K562 (cell line): Measurements from ENCODE around the gene RPS2. TPM values are rescaled to one million over a fixed set of nuclear protein-coding genes. Genes with fewer than 3 reads are reported as not detected.

Source experiments
- ATF2 ChIP-seq: sonication (generic); formaldehyde crosslinking; IDR thresholded peaks from 2 replicates; pipeline ENCODE4 v1.8.1; 2022; ENCODE audit warnings: missing genetic modification reagents
- COPS2 ChIP-seq: fragments of 450-650 bp; conservative IDR thresholded peaks from 2 replicates; pipeline ENCODE4 v1.6.1; 2016; ENCODE audit warnings: mild to moderate bottlenecking, moderate library complexity
- FUS ChIP-seq: fragments of 200-400 bp; formaldehyde crosslinking; optimal IDR thresholded peaks from 2 replicates; pipeline ENCODE3; 2017; ENCODE audit warnings: low read depth, low read length
- KLF1 ChIP-seq: fragments of 450-650 bp; IDR thresholded peaks from 2 replicates; pipeline ENCODE4 v1.6.1; 2016; ENCODE audit warnings: missing genetic modification characterization, missing compliant biosample characterization
- MXD1 ChIP-seq: fragments of 250-450 bp; sonication (Bioruptor Pico); IDR thresholded peaks from 2 replicates; pipeline ENCODE4 v1.8.0; 2021; ENCODE audit warnings: borderline replicate concordance, mild to moderate bottlenecking, moderate library complexity; ENCODE audit not compliant: poor library complexity, severe bottlenecking
- RBM34 ChIP-seq: fragments of 200-400 bp; formaldehyde crosslinking; IDR thresholded peaks from 2 replicates; pipeline ENCODE4 v1.6.1; 2018; ENCODE audit warnings: low read length, borderline replicate concordance; ENCODE audit not compliant: insufficient read depth
- RNF2 ChIP-seq: sonication (generic); IDR thresholded peaks from 2 replicates; pipeline ENCODE4 v1.6.1; 2016
- TAF9B ChIP-seq: fragments of 450-650 bp; IDR thresholded peaks from 2 replicates; pipeline ENCODE4 v1.6.1; 2018; ENCODE audit warnings: mild to moderate bottlenecking; ENCODE audit not compliant: partially characterized antibody
- TOE1 ChIP-seq, 2 experiments: fragments of 450-650 bp in 1 of 2; sonication (generic) in 1 of 2; formaldehyde crosslinking in 1 of 2; IDR thresholded peaks; 2 replicates each; pipeline versions ENCODE4 v1.7.1 to v1.8.0; 2016 to 2022; ENCODE audit warnings: borderline replicate concordance in 2 of 2, mild to moderate bottlenecking in 2 of 2, antibody characterized with exemption in 1 of 2, inconsistent platforms in 1 of 2, low read depth in 1 of 2, missing genetic modification reagents in 1 of 2, moderate library complexity in 1 of 2
- ZC3H11A ChIP-seq: IDR thresholded peaks from 2 replicates; pipeline ENCODE4 v1.6.1; 2012; ENCODE audit warnings: low read depth, low read length, improper control_type of control experiment
- ZNF76 ChIP-seq: fragments of 250-450 bp; sonication (Bioruptor Pico); IDR thresholded peaks from 2 replicates; pipeline ENCODE4 v1.4.0; 2020; ENCODE audit warnings: mild to moderate bottlenecking, moderate library complexity, borderline replicate concordance
- polyA plus RNA-seq, 8 experiments: library from polyadenylated mRNA; depleted of rRNA in 4 of 8; stranded (reverse) in 5 of 8; unstranded in 3 of 8; fragments of >200 nt; fragmentation: Nextera tagmentation in 2 of 8; fragmentation: Illumina TruSeq in 1 of 8; extraction: Ambion mirVana in 2 of 8; extraction: Trizol in 1 of 8; gene quantifications; 2 replicates each; pipeline versions ENCODE4 v1.2.1 to v1.2.3, GENCODE V29; 2011 to 2014; ENCODE audit warnings: inconsistent platforms in 1 of 8, missing spikeins in 1 of 8
- total RNA-seq, 7 experiments: library from RNA; depleted of rRNA in 6 of 7; stranded (reverse); fragments of >200 nt in 6 of 7; fragmentation: Illumina TruSeq in 2 of 7; extraction: Trizol in 2 of 7; gene quantifications; 2 replicates each; pipeline versions ENCODE4 v1.2.1 to v1.2.3, GENCODE V29; 2011 to 2021; ENCODE audit warnings: low replicate concordance in 1 of 7
- TF ChIP-seq, protein P1 (sequence below): fragments of 250-450 bp; sonication (Bioruptor Pico); IDR thresholded peaks from 2 replicates; pipeline ENCODE4 v1.5.0; 2020; ENCODE audit warnings: mild to moderate bottlenecking, borderline replicate concordance
- TF ChIP-seq, protein P2 (sequence below), 2 experiments: fragments of 450-650 bp; formaldehyde crosslinking in 1 of 2; IDR thresholded peaks; 2 replicates each; pipeline versions ENCODE4 v1.4.0 to v1.6.1; 2014 to 2020; ENCODE audit warnings: mild to moderate bottlenecking in 2 of 2, borderline replicate concordance in 1 of 2, low read depth in 1 of 2

The RPS2 gene
- total and polyA plus RNA-seq, 9 of the 15 experiments (the other 6 are each of a cell fraction or from before 2014, with no cell fraction given), result 834 to 4,794 (median 3,793) TPM

DNA sequence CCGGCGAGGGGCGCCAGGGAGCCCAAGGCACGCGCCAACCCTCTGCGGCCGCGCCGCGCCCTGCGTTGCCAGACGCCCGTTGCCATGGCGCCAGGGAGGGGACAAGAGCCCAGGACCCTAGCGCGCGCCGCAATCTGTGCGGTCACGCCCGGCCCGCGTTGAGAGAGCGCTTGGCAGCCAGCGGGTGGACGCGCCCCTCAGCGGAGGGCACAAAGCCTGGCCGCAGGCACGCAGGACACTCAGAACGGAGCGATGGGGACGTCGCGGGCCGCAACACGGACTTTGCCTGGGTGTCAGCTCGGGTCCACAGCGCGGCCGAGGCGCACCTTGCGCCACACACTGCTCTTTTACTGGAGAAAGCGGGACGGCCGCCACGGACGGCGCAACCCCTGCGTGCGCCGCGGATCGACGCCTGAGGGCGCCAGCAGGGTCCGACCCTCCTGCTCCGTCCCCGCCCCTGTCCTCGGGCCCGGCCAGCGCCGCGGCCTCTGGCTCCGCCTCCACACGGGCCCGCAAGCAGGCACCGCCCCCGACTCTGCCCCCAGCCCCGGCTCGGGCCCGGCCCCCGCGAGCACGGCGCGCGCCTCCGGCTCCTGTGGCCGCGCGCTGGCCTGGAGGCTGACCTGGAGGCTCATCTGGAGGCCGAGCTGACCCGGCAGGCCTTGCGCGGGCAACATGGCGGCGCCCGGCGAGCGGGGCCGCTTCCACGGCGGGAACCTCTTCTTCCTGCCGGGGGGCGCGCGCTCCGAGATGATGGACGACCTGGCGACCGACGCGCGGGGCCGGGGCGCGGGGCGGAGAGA, 19.1 kb upstream of the RPS2 start, which contains the start of gene GFER (continued):
- no peak for TF ChIP-seq COPS2
- TF ChIP-seq ATF2, result no peak
- TF ChIP-seq TOE1 (IDR thresholded peaks at IDR 0.05; ENCODE audit: borderline replicate concordance), result no peak; the same call in 1 of the 2 replicates
- peak; percentile 80; the same call in 1 of the 2 replicates for TF ChIP-seq TOE1 (CRISPR knock-in tag; IDR thresholded peaks at IDR 0.05; ENCODE audit: borderline replicate concordance, low read depth)
- TF ChIP-seq RNF2, result no peak
- TF ChIP-seq, protein P1, sequence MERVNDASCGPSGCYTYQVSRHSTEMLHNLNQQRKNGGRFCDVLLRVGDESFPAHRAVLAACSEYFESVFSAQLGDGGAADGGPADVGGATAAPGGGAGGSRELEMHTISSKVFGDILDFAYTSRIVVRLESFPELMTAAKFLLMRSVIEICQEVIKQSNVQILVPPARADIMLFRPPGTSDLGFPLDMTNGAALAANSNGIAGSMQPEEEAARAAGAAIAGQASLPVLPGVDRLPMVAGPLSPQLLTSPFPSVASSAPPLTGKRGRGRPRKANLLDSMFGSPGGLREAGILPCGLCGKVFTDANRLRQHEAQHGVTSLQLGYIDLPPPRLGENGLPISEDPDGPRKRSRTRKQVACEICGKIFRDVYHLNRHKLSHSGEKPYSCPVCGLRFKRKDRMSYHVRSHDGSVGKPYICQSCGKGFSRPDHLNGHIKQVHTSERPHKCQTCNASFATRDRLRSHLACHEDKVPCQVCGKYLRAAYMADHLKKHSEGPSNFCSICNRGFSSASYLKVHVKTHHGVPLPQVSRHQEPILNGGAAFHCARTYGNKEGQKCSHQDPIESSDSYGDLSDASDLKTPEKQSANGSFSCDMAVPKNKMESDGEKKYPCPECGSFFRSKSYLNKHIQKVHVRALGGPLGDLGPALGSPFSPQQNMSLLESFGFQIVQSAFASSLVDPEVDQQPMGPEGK (CRISPR knock-in tag), result no peak
- TF ChIP-seq, protein P2, sequence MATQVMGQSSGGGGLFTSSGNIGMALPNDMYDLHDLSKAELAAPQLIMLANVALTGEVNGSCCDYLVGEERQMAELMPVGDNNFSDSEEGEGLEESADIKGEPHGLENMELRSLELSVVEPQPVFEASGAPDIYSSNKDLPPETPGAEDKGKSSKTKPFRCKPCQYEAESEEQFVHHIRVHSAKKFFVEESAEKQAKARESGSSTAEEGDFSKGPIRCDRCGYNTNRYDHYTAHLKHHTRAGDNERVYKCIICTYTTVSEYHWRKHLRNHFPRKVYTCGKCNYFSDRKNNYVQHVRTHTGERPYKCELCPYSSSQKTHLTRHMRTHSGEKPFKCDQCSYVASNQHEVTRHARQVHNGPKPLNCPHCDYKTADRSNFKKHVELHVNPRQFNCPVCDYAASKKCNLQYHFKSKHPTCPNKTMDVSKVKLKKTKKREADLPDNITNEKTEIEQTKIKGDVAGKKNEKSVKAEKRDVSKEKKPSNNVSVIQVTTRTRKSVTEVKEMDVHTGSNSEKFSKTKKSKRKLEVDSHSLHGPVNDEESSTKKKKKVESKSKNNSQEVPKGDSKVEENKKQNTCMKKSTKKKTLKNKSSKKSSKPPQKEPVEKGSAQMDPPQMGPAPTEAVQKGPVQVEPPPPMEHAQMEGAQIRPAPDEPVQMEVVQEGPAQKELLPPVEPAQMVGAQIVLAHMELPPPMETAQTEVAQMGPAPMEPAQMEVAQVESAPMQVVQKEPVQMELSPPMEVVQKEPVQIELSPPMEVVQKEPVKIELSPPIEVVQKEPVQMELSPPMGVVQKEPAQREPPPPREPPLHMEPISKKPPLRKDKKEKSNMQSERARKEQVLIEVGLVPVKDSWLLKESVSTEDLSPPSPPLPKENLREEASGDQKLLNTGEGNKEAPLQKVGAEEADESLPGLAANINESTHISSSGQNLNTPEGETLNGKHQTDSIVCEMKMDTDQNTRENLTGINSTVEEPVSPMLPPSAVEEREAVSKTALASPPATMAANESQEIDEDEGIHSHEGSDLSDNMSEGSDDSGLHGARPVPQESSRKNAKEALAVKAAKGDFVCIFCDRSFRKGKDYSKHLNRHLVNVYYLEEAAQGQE (IDR thresholded peaks at IDR 0.05; ENCODE audit: borderline replicate concordance), result no peak
- TF ChIP-seq, protein P2 (CRISPR knock-in tag; IDR thresholded peaks at IDR 0.05; ENCODE audit: low read depth), result peak; percentile 17; the same call in 1 of the 2 replicates
- peak; percentile 77; the same call in 1 of the 2 replicates for TF ChIP-seq ZNF76 (CRISPR knock-in tag)
- no peak for TF ChIP-seq ZC3H11A
- peak; percentile 51 for TF ChIP-seq FUS
- TF ChIP-seq RBM34, result 0 out of 2 replicates have a peak, but pooled peaks have one; percentile 94
- peak; percentile 49 for TF ChIP-seq MXD1 (CRISPR knock-in tag)
- peak; percentile 86; the same call in 1 of the 2 replicates for TF ChIP-seq KLF1 (tag)
- TF ChIP-seq TAF9B, result no peak
